ENCODE results near the gene C12orf43. TPM values are rescaled to one million over a fixed set of nuclear protein-coding genes. Genes with fewer than 3 reads are reported as not detected.

The C12orf43 gene
- total and polyA plus RNA-seq, 2 donors from 2014 or later: 10.3 to 15.6 TPM

GRCh38 chr12:120998435-120998834 lies 17.9 kb downstream of the C12orf43 start:
- no peak overlapping the region for H3K27ac ChIP-seq (ENCODE audit: low read depth in 2 of 2, low read length in 2 of 2)
- H3K9ac ChIP-seq (ENCODE audit: low read length in 3 of 3): no peak overlapping the region
- TF ChIP-seq, protein P1, sequence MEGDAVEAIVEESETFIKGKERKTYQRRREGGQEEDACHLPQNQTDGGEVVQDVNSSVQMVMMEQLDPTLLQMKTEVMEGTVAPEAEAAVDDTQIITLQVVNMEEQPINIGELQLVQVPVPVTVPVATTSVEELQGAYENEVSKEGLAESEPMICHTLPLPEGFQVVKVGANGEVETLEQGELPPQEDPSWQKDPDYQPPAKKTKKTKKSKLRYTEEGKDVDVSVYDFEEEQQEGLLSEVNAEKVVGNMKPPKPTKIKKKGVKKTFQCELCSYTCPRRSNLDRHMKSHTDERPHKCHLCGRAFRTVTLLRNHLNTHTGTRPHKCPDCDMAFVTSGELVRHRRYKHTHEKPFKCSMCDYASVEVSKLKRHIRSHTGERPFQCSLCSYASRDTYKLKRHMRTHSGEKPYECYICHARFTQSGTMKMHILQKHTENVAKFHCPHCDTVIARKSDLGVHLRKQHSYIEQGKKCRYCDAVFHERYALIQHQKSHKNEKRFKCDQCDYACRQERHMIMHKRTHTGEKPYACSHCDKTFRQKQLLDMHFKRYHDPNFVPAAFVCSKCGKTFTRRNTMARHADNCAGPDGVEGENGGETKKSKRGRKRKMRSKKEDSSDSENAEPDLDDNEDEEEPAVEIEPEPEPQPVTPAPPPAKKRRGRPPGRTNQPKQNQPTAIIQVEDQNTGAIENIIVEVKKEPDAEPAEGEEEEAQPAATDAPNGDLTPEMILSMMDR (IDR thresholded peaks at IDR 0.05; ENCODE audit: borderline replicate concordance, extremely low read depth, insufficient read depth): no peak
- H3K9me3 ChIP-seq (ENCODE audit: control insufficient read depth in 2 of 3, insufficient read depth in 1 of 3, low read length in 3 of 3): no peaks in the 10 kb centered on the region
- no peak overlapping the region for H3K4me3 ChIP-seq (ENCODE audit: low read length in 3 of 3)
- no peak for DNase-seq
- no peaks in the 10 kb centered on the region for H3K27me3 ChIP-seq (ENCODE audit: control insufficient read depth, insufficient read depth, low read length)
- peaks cover 0 to 6% (median 5%) of the 10 kb centered on the region in 3 donors for H3K4me1 ChIP-seq (ENCODE audit: control insufficient read depth in 2 of 3, insufficient read depth in 2 of 3, low read depth in 1 of 3, low read length in 3 of 3)
- intact Hi-C loops (cut with DNase I): no loop called here
- FAIRE-seq: no peak
- H3K36me3 ChIP-seq (ENCODE audit: control insufficient read depth in 2 of 3, insufficient read depth in 3 of 3, low read length in 3 of 3): peaks cover 2 to 50% (median 19%) of the 10 kb centered on the region in 3 donors

DNA sequence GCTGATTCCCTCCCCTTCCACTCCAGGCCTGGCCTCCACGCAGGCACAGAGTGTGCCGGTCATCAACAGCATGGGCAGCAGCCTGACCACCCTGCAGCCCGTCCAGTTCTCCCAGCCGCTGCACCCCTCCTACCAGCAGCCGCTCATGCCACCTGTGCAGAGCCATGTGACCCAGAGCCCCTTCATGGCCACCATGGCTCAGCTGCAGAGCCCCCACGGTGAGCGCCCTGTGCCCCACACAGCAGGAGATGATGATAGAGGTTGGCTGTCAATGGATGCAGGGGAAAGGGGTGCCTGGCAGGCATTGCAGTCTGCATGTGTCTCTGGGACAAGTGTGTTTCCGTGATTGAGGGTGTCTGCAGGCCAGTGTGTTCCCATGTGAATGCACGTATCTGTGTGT lies 18.8 kb downstream of the C12orf43 start:
- Histone ChIP-seq H3K27me3 (ENCODE audit: control insufficient read depth, insufficient read depth, low read length) (no peaks in the 10 kb centered on the region), H3K4me1 (ENCODE audit: control insufficient read depth in 2 of 3, insufficient read depth in 2 of 3, low read depth in 1 of 3, low read length in 3 of 3) (peaks cover 0 to 6% (median 5%) of the 10 kb centered on the region in 3 donors), H3K9ac (ENCODE audit: low read length in 3 of 3) (no peak overlapping the region), H3K4me3 (ENCODE audit: low read length in 3 of 3) (no peak overlapping the region), H3K9me3 (ENCODE audit: control insufficient read depth in 2 of 3, insufficient read depth in 1 of 3, low read length in 3 of 3) (no peaks in the 10 kb centered on the region), H3K27ac (ENCODE audit: low read depth in 2 of 2, low read length in 2 of 2) (no peak overlapping the region), H3K36me3 (ENCODE audit: control insufficient read depth in 2 of 3, insufficient read depth in 3 of 3, low read length in 3 of 3) (peaks cover 2 to 50% (median 19%) of the 10 kb centered on the region in 3 donors)
- TF ChIP-seq, protein P1 (IDR thresholded peaks at IDR 0.05; ENCODE audit: borderline replicate concordance, extremely low read depth, insufficient read depth): no peak
- intact Hi-C loops (cut with DNase I): no loop called here
- DNase-seq (no peak), FAIRE-seq (no peak)

DNA sequence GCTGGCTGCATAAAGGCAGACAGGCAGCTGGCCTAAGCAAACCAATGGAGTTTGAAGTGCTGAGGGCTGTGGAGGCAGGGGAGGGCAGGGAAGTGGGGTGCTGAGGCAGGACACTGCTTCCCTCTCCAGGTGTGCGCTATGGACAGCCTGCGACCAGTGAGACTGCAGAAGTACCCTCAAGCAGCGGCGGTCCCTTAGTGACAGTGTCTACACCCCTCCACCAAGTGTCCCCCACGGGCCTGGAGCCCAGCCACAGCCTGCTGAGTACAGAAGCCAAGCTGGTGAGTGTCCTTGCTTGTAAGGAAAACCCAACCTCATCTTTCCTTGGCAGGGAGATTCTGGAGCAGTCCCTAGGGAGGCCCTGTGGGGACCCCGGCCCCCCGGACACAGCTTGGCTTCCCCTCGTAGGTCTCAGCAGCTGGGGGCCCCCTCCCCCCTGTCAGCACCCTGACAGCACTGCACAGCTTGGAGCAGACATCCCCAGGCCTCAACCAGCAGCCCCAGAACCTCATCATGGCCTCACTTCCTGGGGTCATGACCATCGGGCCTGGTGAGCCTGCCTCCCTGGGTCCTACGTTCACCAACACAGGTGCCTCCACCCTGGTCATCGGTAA lies 20.0 kb downstream of the C12orf43 start:
- Histone ChIP-seq H3K9me3 (ENCODE audit: control insufficient read depth in 2 of 3, insufficient read depth in 1 of 3, low read length in 3 of 3) (no peaks in the 10 kb centered on the region), H3K4me1 (ENCODE audit: control insufficient read depth in 2 of 3, insufficient read depth in 2 of 3, low read depth in 1 of 3, low read length in 3 of 3) (peaks cover 0 to 5% (median 0%) of the 10 kb centered on the region in 3 donors), H3K4me3 (ENCODE audit: low read length in 3 of 3) (no peak overlapping the region), H3K27me3 (ENCODE audit: control insufficient read depth, insufficient read depth, low read length) (no peaks in the 10 kb centered on the region), H3K36me3 (ENCODE audit: control insufficient read depth in 2 of 3, insufficient read depth in 3 of 3, low read length in 3 of 3) (peaks cover 2 to 44% (median 19%) of the 10 kb centered on the region in 3 donors), H3K9ac (ENCODE audit: low read length in 3 of 3) (no peak overlapping the region), H3K27ac (ENCODE audit: low read depth in 2 of 2, low read length in 2 of 2) (no peak overlapping the region)
- DNase-seq (no peak), FAIRE-seq (no peak)
- TF ChIP-seq, protein P1 (IDR thresholded peaks at IDR 0.05; ENCODE audit: borderline replicate concordance, extremely low read depth, insufficient read depth): no peak
- intact Hi-C loops (cut with DNase I): no loop called here

All from kidney (tissue), 14 donors.